Muscle layer of duodenum (tissue), 2 donors: ENCODE measurements around the gene IP6K3.

Source experiments
- H3K27ac ChIP-seq: one replicate; pipeline ENCODE4 v1.7.0; 2013; ENCODE audit warnings: mild to moderate bottlenecking, low read length
- H3K27me3 ChIP-seq: one replicate; pipeline ENCODE4 v1.7.0; 2013; ENCODE audit warnings: low read depth, mild to moderate bottlenecking, control low read depth, low read length
- H3K36me3 ChIP-seq, 2 donors: one replicate each; pipeline ENCODE4 v1.7.0; 2013; ENCODE audit warnings: low read length in 2 of 2, control low read depth in 1 of 2, mild to moderate bottlenecking in 1 of 2; ENCODE audit not compliant: insufficient read depth in 2 of 2, control insufficient read depth in 1 of 2
- H3K4me1 ChIP-seq, 2 donors: one replicate each; pipeline ENCODE4 v1.7.0; 2013; ENCODE audit warnings: low read length in 2 of 2, mild to moderate bottlenecking in 2 of 2, control low read depth in 1 of 2, moderate library complexity in 1 of 2; ENCODE audit not compliant: insufficient read depth in 2 of 2, control insufficient read depth in 1 of 2
- H3K4me3 ChIP-seq, 2 donors: one replicate each; pipeline ENCODE4 v1.7.0; 2013; ENCODE audit warnings: low read length in 2 of 2, low read depth in 1 of 2, mild to moderate bottlenecking in 1 of 2
- H3K9me3 ChIP-seq, 2 donors: one replicate each; pipeline ENCODE4 v1.7.0; 2013; ENCODE audit warnings: low read length in 2 of 2, control low read depth in 1 of 2, mild to moderate bottlenecking in 1 of 2; ENCODE audit not compliant: control insufficient read depth in 1 of 2
- donor health status: healthy.

The IP6K3 gene

GRCh38 chr6:33673851-33674250, 72.9 kb downstream of the IP6K3 start:
- Histone ChIP-seq H3K27ac (no peak overlapping the region), H3K27me3 (no peaks in the 10 kb centered on the region), H3K36me3 (peaks cover 24 to 35% of the 10 kb centered on the region in 2 donors), H3K4me3 (no peak overlapping the region), H3K4me1 (peaks cover 0 to 8% of the 10 kb centered on the region in 2 donors), H3K9me3 (no peaks in the 10 kb centered on the region)

GRCh38 chr6:33672808-33673207, 73.9 kb downstream of the IP6K3 start:
- no peak overlapping the region for H3K4me3 ChIP-seq
- H3K36me3 ChIP-seq, result peaks cover 31 to 35% of the 10 kb centered on the region in 2 donors
- no peaks in the 10 kb centered on the region for H3K27me3 ChIP-seq
- peaks cover 0 to 8% of the 10 kb centered on the region in 2 donors for H3K4me1 ChIP-seq
- H3K27ac ChIP-seq, result no peak overlapping the region
- no peaks in the 10 kb centered on the region for H3K9me3 ChIP-seq

GRCh38 chr6:33671744-33672072, 75.0 kb downstream of the IP6K3 start:
- no peak overlapping the region for H3K4me3 ChIP-seq
- H3K36me3 ChIP-seq, result peaks cover 38% of the 10 kb centered on the region in 2 donors
- no peaks in the 10 kb centered on the region for H3K9me3 ChIP-seq
- peaks cover 0 to 8% of the 10 kb centered on the region in 2 donors for H3K4me1 ChIP-seq
- H3K27me3 ChIP-seq, result no peaks in the 10 kb centered on the region
- no peak overlapping the region for H3K27ac ChIP-seq
